Retina (tissue), 1 donor: ENCODE data around the gene NLK.
"Not testable (repeated sequence)": the region's sequence is repeated elsewhere in the genome, so short reads cannot be mapped to it uniquely, and the experiment has no call there.

Experiments
- DNase-seq: peaks from one replicate; pipeline ENCODE4 v3.0.0-alpha.2; 2016

The NLK gene

GRCh38 chr17:28076144-28076543 is 33.7 kb downstream of the NLK start:
- DNase-seq = no peak

GRCh38 chr17:28077140-28077539 is 34.7 kb downstream of the NLK start:
- not testable (repeated sequence) for DNase-seq

GRCh38 chr17:28078341-28079229 is 36.1 kb downstream of the NLK start:
- no peak for DNase-seq

- DNase-seq = no peak
Observed at GRCh38 chr17:28081467-28081866, 39.0 kb downstream of the NLK start.

GRCh38 chr17:28085766-28086165 is 43.3 kb downstream of the NLK start:
- no peak for DNase-seq

- no peak for DNase-seq
Observed at GRCh38 chr17:28086519-28086918, 44.0 kb downstream of the NLK start.

- DNase-seq = no peak
Observed at GRCh38 chr17:28087743-28088142, 45.3 kb downstream of the NLK start.

- DNase-seq = no peak
Observed at GRCh38 chr17:28090551-28090950, 48.1 kb downstream of the NLK start.

- no peak for DNase-seq
Observed at GRCh38 chr17:28092088-28092487, 49.6 kb downstream of the NLK start.

- DNase-seq = no peak
Observed at GRCh38 chr17:28093999-28094716, 51.7 kb downstream of the NLK start.

GRCh38 chr17:28096756-28097155 is 54.3 kb downstream of the NLK start:
- no peak for DNase-seq

GRCh38 chr17:28097254-28097653 is 54.8 kb downstream of the NLK start:
- DNase-seq = no peak

GRCh38 chr17:28097901-28098300 is 55.4 kb downstream of the NLK start:
- no peak for DNase-seq

- DNase-seq = not testable (repeated sequence)
Observed at GRCh38 chr17:28098591-28098990, 56.1 kb downstream of the NLK start.

- DNase-seq = no peak
Observed at GRCh38 chr17:28100251-28100650, 57.8 kb downstream of the NLK start.

- no peak for DNase-seq
Observed at GRCh38 chr17:28100936-28101335, 58.5 kb downstream of the NLK start.

- no peak for DNase-seq
Observed at GRCh38 chr17:28101919-28102318, 59.4 kb downstream of the NLK start.

GRCh38 chr17:28105501-28105900 is 63.0 kb downstream of the NLK start:
- no peak for DNase-seq

GRCh38 chr17:28110184-28110583 is 67.7 kb downstream of the NLK start:
- no peak for DNase-seq

- DNase-seq = no peak
Observed at GRCh38 chr17:28112181-28112580, 69.7 kb downstream of the NLK start.

- no peak for DNase-seq
Observed at GRCh38 chr17:28112606-28113005, 70.1 kb downstream of the NLK start.

- no peak for DNase-seq
Observed at GRCh38 chr17:28113269-28113668, 70.8 kb downstream of the NLK start.

- no peak for DNase-seq
Observed at GRCh38 chr17:28115046-28115445, 72.6 kb downstream of the NLK start.

- DNase-seq = no peak
Observed at GRCh38 chr17:28117304-28117703, 74.8 kb downstream of the NLK start.
